ENCODE measurements around the gene PCNX2.

PCNX2 gene

DNA sequence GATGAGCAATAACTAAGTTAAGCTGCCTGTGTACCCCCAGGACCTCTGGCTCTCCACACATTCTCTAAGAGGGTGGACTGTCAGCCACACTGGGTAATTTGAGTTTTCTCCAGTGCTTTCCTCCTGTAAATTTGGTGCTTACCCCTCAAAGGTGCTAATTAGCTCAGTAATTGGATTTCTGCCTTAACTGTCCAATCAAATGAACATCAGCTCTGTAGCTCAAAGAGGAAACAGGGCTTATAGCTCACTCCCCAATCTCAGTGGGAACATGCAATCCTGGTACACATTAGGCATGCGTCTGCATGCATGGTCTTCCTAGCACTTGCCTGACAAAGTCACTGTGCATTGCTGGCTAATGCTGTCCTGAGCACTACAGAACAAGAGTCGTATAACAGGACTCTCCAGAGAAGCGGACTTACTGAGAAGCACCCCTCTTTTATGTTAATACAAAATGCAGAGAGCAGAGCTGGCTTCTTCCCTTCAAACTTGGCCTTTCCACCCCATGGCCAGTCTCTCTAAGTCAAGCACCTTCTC lies 235.0 kb downstream of the PCNX2 start:
- no peak for DNase-seq
- H3K27me3 ChIP-seq (replicated peaks) = no peaks in the 10 kb centered on the region
- TF ChIP-seq, protein P1, sequence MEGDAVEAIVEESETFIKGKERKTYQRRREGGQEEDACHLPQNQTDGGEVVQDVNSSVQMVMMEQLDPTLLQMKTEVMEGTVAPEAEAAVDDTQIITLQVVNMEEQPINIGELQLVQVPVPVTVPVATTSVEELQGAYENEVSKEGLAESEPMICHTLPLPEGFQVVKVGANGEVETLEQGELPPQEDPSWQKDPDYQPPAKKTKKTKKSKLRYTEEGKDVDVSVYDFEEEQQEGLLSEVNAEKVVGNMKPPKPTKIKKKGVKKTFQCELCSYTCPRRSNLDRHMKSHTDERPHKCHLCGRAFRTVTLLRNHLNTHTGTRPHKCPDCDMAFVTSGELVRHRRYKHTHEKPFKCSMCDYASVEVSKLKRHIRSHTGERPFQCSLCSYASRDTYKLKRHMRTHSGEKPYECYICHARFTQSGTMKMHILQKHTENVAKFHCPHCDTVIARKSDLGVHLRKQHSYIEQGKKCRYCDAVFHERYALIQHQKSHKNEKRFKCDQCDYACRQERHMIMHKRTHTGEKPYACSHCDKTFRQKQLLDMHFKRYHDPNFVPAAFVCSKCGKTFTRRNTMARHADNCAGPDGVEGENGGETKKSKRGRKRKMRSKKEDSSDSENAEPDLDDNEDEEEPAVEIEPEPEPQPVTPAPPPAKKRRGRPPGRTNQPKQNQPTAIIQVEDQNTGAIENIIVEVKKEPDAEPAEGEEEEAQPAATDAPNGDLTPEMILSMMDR (IDR thresholded peaks at IDR 0.05; ENCODE audit: low read depth, low read length, missing control alignments) = no peak
- in situ Hi-C loops (cut with HindIII; ENCODE audit: low pct_ligation_motif_present, low sequenced_read_pairs) = no loop called here
- no peak overlapping the region for H3K4me3 ChIP-seq (ENCODE audit: low read depth, low read length)
- no peak overlapping the region for H3K27ac ChIP-seq
- no peaks in the 10 kb centered on the region for H3K36me3 ChIP-seq (replicated peaks)

DNA sequence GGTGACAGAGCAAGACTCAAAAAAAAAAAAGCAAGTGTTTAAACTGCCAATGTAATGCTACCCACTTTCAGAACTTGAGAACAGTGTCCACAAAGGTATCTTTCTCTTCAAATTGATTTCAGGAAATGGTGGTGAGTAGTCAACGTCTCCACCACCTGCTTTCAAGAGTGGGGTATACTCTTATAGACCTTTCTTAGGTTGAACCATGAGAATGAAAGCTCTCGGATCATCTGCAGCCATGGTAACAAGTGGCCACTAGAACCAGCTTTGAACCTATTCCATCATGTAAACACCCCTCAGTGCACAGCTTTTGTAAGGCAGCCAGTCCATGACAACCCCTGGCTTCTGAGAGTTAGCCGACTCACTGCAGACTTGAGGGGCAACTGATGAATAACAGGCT lies 237.7 kb downstream of the PCNX2 start:
- DNase-seq = no peak
- Histone ChIP-seq H3K27ac (no peak overlapping the region), H3K4me3 (ENCODE audit: low read depth, low read length) (no peak overlapping the region), H3K36me3 (replicated peaks) (no peaks in the 10 kb centered on the region), H3K27me3 (replicated peaks) (no peaks in the 10 kb centered on the region)
- TF ChIP-seq, protein P1 (IDR thresholded peaks at IDR 0.05; ENCODE audit: low read depth, low read length, missing control alignments) = no peak
- in situ Hi-C loops (cut with HindIII; ENCODE audit: low pct_ligation_motif_present, low sequenced_read_pairs) = no loop called here

DNA sequence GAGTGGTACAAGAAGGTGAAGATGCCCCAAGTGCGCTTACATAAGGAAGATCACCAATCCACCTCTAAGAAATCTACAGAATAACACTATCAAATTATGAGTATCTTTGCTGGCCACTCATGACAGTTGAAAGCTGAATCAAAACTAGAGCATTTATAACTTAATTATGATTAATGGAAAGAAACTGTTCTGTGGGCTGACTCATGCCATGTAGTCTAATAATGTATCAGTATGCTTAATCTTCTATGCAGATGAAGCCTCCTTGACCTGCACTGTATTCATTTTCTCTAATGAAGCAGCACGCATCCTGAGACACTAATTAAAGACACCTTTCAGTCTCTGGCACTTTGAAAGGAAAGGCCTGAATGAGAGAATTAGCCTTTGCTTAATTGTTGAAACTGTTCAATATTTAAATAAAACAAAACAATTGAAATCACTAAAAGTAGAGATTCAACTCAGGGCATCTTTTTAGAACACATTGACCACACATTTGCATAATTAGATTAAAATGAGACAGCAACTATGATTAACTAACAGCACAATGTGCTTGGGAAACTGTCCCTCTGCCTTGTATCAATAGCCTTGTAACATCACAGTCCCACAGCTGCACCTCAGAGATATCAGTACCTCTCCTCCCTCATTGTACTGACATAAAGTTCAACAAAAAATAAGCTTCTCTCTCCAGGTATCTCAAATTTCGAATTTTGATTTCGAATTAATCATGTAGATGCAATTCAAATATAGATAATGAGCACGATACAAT lies 239.5 kb downstream of the PCNX2 start:
- Histone ChIP-seq H3K27ac (no peak overlapping the region), H3K27me3 (replicated peaks) (no peaks in the 10 kb centered on the region), H3K4me3 (ENCODE audit: low read depth, low read length) (no peak overlapping the region), H3K36me3 (replicated peaks) (no peaks in the 10 kb centered on the region)
- TF ChIP-seq, protein P1 (IDR thresholded peaks at IDR 0.05; ENCODE audit: low read depth, low read length, missing control alignments) = no peak
- no peak for DNase-seq
- in situ Hi-C loops (cut with HindIII; ENCODE audit: low pct_ligation_motif_present, low sequenced_read_pairs) = no loop called here

DNA sequence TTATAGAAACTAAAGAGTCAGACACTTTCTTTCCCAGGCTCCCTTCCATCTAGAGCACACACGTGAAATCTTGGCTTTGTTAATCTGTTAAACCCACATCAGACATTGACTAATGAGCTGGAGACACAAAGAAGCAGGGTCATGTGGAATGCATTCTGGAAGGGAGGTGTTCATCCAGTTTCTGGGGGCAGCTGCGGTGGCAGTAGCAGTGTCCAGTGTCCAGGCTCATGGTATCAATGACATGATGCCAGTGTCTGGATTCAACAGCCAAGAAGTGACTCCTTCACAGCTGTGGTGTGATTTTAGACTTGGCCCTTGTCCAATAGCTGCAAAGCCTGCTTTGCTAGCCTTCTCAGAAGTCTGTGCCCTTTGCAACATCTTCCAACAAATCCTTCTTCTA lies 249.9 kb downstream of the PCNX2 start:
- Histone ChIP-seq H3K27me3 (replicated peaks) (no peaks in the 10 kb centered on the region), H3K36me3 (replicated peaks) (no peaks in the 10 kb centered on the region), H3K27ac (no peak overlapping the region), H3K4me3 (ENCODE audit: low read depth, low read length) (no peak overlapping the region)
- TF ChIP-seq, protein P1 (IDR thresholded peaks at IDR 0.05; ENCODE audit: low read depth, low read length, missing control alignments) = no peak
- in situ Hi-C loops (cut with HindIII; ENCODE audit: low pct_ligation_motif_present, low sequenced_read_pairs) = no loop called here
- DNase-seq = no peak

DNA sequence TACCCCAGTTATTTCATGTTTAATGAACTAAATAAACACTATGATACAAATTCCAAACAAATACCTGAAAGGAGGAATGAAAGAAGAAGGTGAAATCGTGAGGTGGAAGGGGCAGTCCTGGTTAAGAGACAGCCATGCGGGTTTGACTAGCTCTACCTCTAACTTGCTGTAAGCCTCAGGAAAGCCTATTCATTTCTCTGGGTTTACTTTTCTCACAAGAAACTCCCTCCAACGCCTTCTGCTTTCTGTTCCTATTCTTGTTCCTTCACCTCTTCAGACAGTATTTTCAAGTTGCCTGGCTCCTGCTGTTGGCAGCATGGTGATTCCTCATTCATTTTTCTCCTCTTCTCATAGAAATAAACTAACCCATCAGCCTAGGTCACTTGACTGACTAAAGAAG lies 252.7 kb downstream of the PCNX2 start:
- TF ChIP-seq, protein P1 (IDR thresholded peaks at IDR 0.05; ENCODE audit: low read depth, low read length, missing control alignments) = no peak
- no peak overlapping the region for H3K4me3 ChIP-seq (ENCODE audit: low read depth, low read length)
- no peaks in the 10 kb centered on the region for H3K27me3 ChIP-seq (replicated peaks)
- in situ Hi-C loops (cut with HindIII; ENCODE audit: low pct_ligation_motif_present, low sequenced_read_pairs) = no loop called here
- DNase-seq = no peak
- H3K27ac ChIP-seq = no peak overlapping the region
- no peaks in the 10 kb centered on the region for H3K36me3 ChIP-seq (replicated peaks)
